Gastroesophageal sphincter (tissue), 3 donors: ENCODE data around the gene ZNF516.

Source experiments
- CTCF ChIP-seq, 4 experiments: fragments of 200-600 bp in 2 of 4; fragments of 450-650 bp in 2 of 4; sonication (generic) in 1 of 4; IDR thresholded peaks; one replicate each; pipeline ENCODE4 v1.5.1; 2017 to 2019; ENCODE audit warnings: antibody characterized with exemption in 4 of 4, mild to moderate bottlenecking in 2 of 4, moderate library complexity in 2 of 4
- EP300 ChIP-seq: sonication (generic); formaldehyde crosslinking; IDR thresholded peaks from one replicate; pipeline ENCODE4 v1.6.1; 2017; ENCODE audit warnings: antibody characterized with exemption, mild to moderate bottlenecking
- POLR2A ChIP-seq, 2 donors: fragments of 450-650 bp; IDR thresholded peaks; one replicate each; pipeline ENCODE4 v1.6.1; 2017; ENCODE audit warnings: antibody characterized with exemption in 2 of 2, mild to moderate bottlenecking in 2 of 2, moderate library complexity in 1 of 2
- POLR2AphosphoS5 ChIP-seq: sonication (generic); formaldehyde crosslinking; IDR thresholded peaks from one replicate; pipeline ENCODE4 v1.6.1; 2017; ENCODE audit warnings: antibody characterized with exemption

DNA sequence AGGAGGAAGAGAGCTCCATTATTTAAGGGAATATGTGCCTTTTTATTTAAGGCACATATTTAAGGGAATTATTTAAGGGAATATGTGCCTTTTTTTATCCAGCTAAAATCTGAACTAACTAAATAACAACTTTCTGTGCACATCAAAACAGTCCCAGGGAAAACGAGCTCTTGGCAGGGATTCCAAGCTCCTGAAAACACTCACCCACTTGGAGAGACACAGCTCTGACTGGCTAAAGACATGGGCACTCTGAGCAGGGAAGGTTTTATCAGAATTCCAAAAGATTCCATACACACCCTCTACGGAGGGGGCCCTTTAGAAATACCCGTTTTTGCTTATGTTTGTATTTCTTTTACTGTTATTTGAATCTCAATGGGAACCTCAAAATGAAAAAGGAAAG is 181.0 kb downstream of the ZNF516 start:
- TF ChIP-seq CTCF (IDR thresholded peaks at IDR 0.05) (no peak), POLR2A (IDR thresholded peaks at IDR 0.05) (no peak), POLR2AphosphoS5 (no peak), EP300 (no peak)
